Measurements from ENCODE around the gene GPR180.

- TF ChIP-seq CTCF (conservative IDR thresholded peaks at IDR 0.05; ENCODE audit: low read length): no peak
- no peak for TF ChIP-seq EZH2phosphoT487 (IDR thresholded peaks at IDR 0.05; ENCODE audit: borderline replicate concordance)
Measured at GRCh38 chr13:94658926-94659597, 57.4 kb downstream of the GPR180 start.

Measured in Loucy (cell line).